Mammary epithelial cell (primary cell): Measurements from ENCODE around the gene ALPP.

Experiments used
- EZH2 ChIP-seq: IDR thresholded peaks from 2 replicates; pipeline ENCODE4 v1.6.1; 2012; ENCODE audit warnings: low read length, inconsistent platforms, borderline replicate concordance
- TF ChIP-seq, protein P1 (sequence below), 2 donors: IDR thresholded peaks in 1 of 2; conservative IDR thresholded peaks in 1 of 2; 2 replicates each; pipeline ENCODE4 v1.5.1; 2011 to 2012; ENCODE audit warnings: inconsistent platforms in 2 of 2, low read length in 2 of 2, mild to moderate bottlenecking in 2 of 2, control low read depth in 1 of 2, low read depth in 1 of 2; ENCODE audit not compliant: insufficient read depth in 1 of 2; ENCODE audit errors: extremely low read depth in 1 of 2

GRCh38 chr2:232389327-232389726 is 10.8 kb downstream of the ALPP start:
- TF ChIP-seq, protein P1, sequence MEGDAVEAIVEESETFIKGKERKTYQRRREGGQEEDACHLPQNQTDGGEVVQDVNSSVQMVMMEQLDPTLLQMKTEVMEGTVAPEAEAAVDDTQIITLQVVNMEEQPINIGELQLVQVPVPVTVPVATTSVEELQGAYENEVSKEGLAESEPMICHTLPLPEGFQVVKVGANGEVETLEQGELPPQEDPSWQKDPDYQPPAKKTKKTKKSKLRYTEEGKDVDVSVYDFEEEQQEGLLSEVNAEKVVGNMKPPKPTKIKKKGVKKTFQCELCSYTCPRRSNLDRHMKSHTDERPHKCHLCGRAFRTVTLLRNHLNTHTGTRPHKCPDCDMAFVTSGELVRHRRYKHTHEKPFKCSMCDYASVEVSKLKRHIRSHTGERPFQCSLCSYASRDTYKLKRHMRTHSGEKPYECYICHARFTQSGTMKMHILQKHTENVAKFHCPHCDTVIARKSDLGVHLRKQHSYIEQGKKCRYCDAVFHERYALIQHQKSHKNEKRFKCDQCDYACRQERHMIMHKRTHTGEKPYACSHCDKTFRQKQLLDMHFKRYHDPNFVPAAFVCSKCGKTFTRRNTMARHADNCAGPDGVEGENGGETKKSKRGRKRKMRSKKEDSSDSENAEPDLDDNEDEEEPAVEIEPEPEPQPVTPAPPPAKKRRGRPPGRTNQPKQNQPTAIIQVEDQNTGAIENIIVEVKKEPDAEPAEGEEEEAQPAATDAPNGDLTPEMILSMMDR (conservative IDR thresholded peaks at IDR 0.05 in 1 of 2, IDR thresholded peaks at IDR 0.05 in 1 of 2; ENCODE audit: extremely low read depth in 1 of 2, insufficient read depth in 1 of 2, low read depth in 1 of 2, low read length in 2 of 2): no peak
- no peak for TF ChIP-seq EZH2
